Uterus (tissue), 2 donors: Measurements from ENCODE around the gene COL10A1.

ENCODE experiments used
- POLR2A ChIP-seq, 2 donors: fragments of 450-650 bp; IDR thresholded peaks; one replicate each; pipeline ENCODE4 v1.6.1; 2016; ENCODE audit warnings: antibody characterized with exemption in 2 of 2, mild to moderate bottlenecking in 1 of 2, moderate library complexity in 1 of 2
- TF ChIP-seq, protein P1 (sequence below), 4 experiments: fragments of 200-600 bp in 2 of 4; fragments of 450-650 bp in 2 of 4; sonication (generic) in 2 of 4; IDR thresholded peaks; one replicate each; pipeline ENCODE4 v1.5.1; 2016 to 2019; ENCODE audit warnings: antibody characterized with exemption in 4 of 4, mild to moderate bottlenecking in 2 of 4, moderate library complexity in 1 of 4

DNA sequence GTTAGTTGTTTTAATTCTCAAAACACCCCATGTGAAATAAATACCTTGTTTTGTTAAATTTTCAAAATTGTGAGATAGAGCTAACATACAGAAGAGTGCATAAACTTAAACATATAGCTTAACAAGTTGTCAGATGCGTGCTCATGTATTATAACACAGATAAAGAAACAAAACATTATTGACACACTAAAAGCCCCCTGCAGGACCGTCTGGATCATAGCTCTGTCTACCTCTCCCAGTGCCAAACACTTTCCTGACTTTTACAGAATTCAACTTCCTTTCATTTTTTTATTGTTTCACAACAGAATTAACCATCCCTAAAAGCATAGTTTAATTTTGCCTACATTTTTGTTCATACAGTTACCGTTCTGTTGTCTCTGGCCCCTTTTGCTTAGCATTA lies 47.4 kb downstream of the COL10A1 start:
- TF ChIP-seq, protein P1, sequence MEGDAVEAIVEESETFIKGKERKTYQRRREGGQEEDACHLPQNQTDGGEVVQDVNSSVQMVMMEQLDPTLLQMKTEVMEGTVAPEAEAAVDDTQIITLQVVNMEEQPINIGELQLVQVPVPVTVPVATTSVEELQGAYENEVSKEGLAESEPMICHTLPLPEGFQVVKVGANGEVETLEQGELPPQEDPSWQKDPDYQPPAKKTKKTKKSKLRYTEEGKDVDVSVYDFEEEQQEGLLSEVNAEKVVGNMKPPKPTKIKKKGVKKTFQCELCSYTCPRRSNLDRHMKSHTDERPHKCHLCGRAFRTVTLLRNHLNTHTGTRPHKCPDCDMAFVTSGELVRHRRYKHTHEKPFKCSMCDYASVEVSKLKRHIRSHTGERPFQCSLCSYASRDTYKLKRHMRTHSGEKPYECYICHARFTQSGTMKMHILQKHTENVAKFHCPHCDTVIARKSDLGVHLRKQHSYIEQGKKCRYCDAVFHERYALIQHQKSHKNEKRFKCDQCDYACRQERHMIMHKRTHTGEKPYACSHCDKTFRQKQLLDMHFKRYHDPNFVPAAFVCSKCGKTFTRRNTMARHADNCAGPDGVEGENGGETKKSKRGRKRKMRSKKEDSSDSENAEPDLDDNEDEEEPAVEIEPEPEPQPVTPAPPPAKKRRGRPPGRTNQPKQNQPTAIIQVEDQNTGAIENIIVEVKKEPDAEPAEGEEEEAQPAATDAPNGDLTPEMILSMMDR (IDR thresholded peaks at IDR 0.05): no peak
- no peak for TF ChIP-seq POLR2A (IDR thresholded peaks at IDR 0.05)
